HG03175 (cell line): ENCODE data around the gene PARD6G.

Experiments
- ATAC-seq: cut with Tn5 transposase; IDR thresholded peaks from one replicate; pipeline ENCODE4 v1.9.1; 2021; ENCODE audit warnings: mild to moderate bottlenecking, moderate library complexity; ENCODE audit not compliant: unreplicated experiment

PARD6G gene

GRCh38 chr18:80154293-80154692 lies 93.0 kb downstream of the PARD6G start:
- peak; percentile 92 for ATAC-seq

- no peak for ATAC-seq
Observed at GRCh38 chr18:80149667-80150066, 97.6 kb downstream of the PARD6G start.

GRCh38 chr18:80148326-80149199 lies 98.8 kb downstream of the PARD6G start:
- no peak for ATAC-seq

GRCh38 chr18:80147418-80148325 lies 99.6 kb downstream of the PARD6G start:
- ATAC-seq = peak; percentile 89

- ATAC-seq = peak; percentile 25
Observed at GRCh38 chr18:80147037-80147417, 100.3 kb downstream of the PARD6G start.

GRCh38 chr18:80145196-80145804 lies 102.0 kb downstream of the PARD6G start:
- no peak for ATAC-seq

GRCh38 chr18:80143881-80144280 lies 103.4 kb downstream of the PARD6G start:
- ATAC-seq = no peak

- ATAC-seq = no peak
Observed at GRCh38 chr18:80140455-80140985, 106.8 kb downstream of the PARD6G start.

GRCh38 chr18:80137976-80138375 lies 109.3 kb downstream of the PARD6G start:
- ATAC-seq = no peak

GRCh38 chr18:80137137-80137536 lies 110.2 kb downstream of the PARD6G start:
- no peak for ATAC-seq

GRCh38 chr18:80136679-80137078 lies 110.6 kb downstream of the PARD6G start:
- no peak for ATAC-seq

- no peak for ATAC-seq
Observed at GRCh38 chr18:80135136-80135535, 112.2 kb downstream of the PARD6G start.

GRCh38 chr18:80133124-80133523 lies 114.2 kb downstream of the PARD6G start:
- no peak for ATAC-seq

GRCh38 chr18:80132180-80132812 lies 115.0 kb downstream of the PARD6G start:
- ATAC-seq = no peak

- no peak for ATAC-seq
Observed at GRCh38 chr18:80130555-80130954, 116.8 kb downstream of the PARD6G start.

- ATAC-seq = no peak
Observed at GRCh38 chr18:80129672-80130367, 117.5 kb downstream of the PARD6G start.

- ATAC-seq = no peak
Observed at GRCh38 chr18:80127635-80128034, 119.7 kb downstream of the PARD6G start.

GRCh38 chr18:80126797-80127196 lies 120.5 kb downstream of the PARD6G start:
- no peak for ATAC-seq

GRCh38 chr18:80124131-80124530 lies 123.2 kb downstream of the PARD6G start:
- ATAC-seq = no peak

GRCh38 chr18:80120932-80121331 lies 126.4 kb downstream of the PARD6G start:
- no peak for ATAC-seq
